Fibroblast of lung (primary cell): ENCODE data around the gene AMMECR1.

Experiments used
- CTCF ChIP-seq, 2 donors: IDR thresholded peaks in 1 of 2; conservative IDR thresholded peaks in 1 of 2; 1 replicate in 1 of 2; 2 replicates in 1 of 2; pipeline ENCODE4 v1.5.1; 2011 to 2012; ENCODE audit warnings: low read length in 2 of 2, control low read depth in 1 of 2, inconsistent platforms in 1 of 2, low read depth in 1 of 2, mild to moderate bottlenecking in 1 of 2
- EZH2 ChIP-seq: IDR thresholded peaks from 2 replicates; pipeline ENCODE4 v1.5.1; 2012; ENCODE audit warnings: low read length, control low read depth, mild to moderate bottlenecking; ENCODE audit errors: missing control alignments

GRCh38 chrX:110208092-110208491, 109.8 kb downstream of the AMMECR1 start:
- no peak for TF ChIP-seq CTCF (conservative IDR thresholded peaks at IDR 0.05 in 1 of 2, IDR thresholded peaks at IDR 0.05 in 1 of 2; ENCODE audit: low read depth in 1 of 2, low read length in 2 of 2)
- no peak for TF ChIP-seq EZH2
